ENCODE results near the gene PSMA6. TPM values are rescaled to one million over a fixed set of nuclear protein-coding genes. Genes with fewer than 3 reads are reported as not detected.

Gene PSMA6
- total and polyA plus RNA-seq, 2 of the 8 experiments (the other 6 are each of a cell fraction or from before 2014, with no cell fraction given): 180 to 238 TPM

- TF ChIP-seq CHD7 (IDR thresholded peaks at IDR 0.05; ENCODE audit: insufficient replicate concordance, low read length) (no peak), ATF2 (IDR thresholded peaks at IDR 0.05; ENCODE audit: low read length) (no peak), TBP (IDR thresholded peaks at IDR 0.05; ENCODE audit: low read depth, low read length) (no peak), JUND (IDR thresholded peaks at IDR 0.05; ENCODE audit: low read length) (no peak), CHD2 (IDR thresholded peaks at IDR 0.05; ENCODE audit: low read length) (no peak), GABPA (IDR thresholded peaks at IDR 0.05; ENCODE audit: borderline replicate concordance, insufficient read depth, low read length) (no peak), EP300 (IDR thresholded peaks at IDR 0.05; ENCODE audit: borderline replicate concordance in 1 of 2, low read depth in 2 of 2, low read length in 2 of 2) (no peak), E2F6 (IDR thresholded peaks at IDR 0.05) (no peak), GTF2F1 (IDR thresholded peaks at IDR 0.05; ENCODE audit: borderline replicate concordance, low read depth, low read length) (no peak)
These were observed 10.8 kb upstream of the PSMA6 start (continued) for GRCh38 chr14:35281341-35281740.
